Skeletal muscle tissue (tissue), 4 donors: ENCODE results near the gene DUS4L. TPM values are rescaled to one million over a fixed set of nuclear protein-coding genes. Genes with fewer than 3 reads are reported as not detected.

Source experiments
- H3K27ac ChIP-seq: one replicate; pipeline ENCODE4 v1.7.0; 2013; ENCODE audit warnings: mild to moderate bottlenecking, low read depth, low read length, inconsistent platforms
- H3K27me3 ChIP-seq, 3 donors: one replicate each; pipeline ENCODE4 v1.7.0; 2013; ENCODE audit warnings: low read length in 3 of 3; ENCODE audit not compliant: control insufficient read depth in 3 of 3, insufficient read depth in 3 of 3
- H3K36me3 ChIP-seq, 3 donors: one replicate each; pipeline ENCODE4 v1.7.0; 2013; ENCODE audit warnings: low read length in 3 of 3; ENCODE audit not compliant: control insufficient read depth in 3 of 3, insufficient read depth in 3 of 3
- H3K4me1 ChIP-seq, 3 donors: one replicate each; pipeline ENCODE4 v1.7.0; 2013; ENCODE audit warnings: low read length in 3 of 3, mild to moderate bottlenecking in 3 of 3; ENCODE audit not compliant: control insufficient read depth in 3 of 3, insufficient read depth in 3 of 3
- H3K4me3 ChIP-seq, 3 donors: one replicate each; pipeline ENCODE4 v1.7.0; 2013; ENCODE audit warnings: low read length in 3 of 3
- H3K9ac ChIP-seq, 3 donors: one replicate each; pipeline ENCODE4 v1.7.0; 2013; ENCODE audit warnings: low read length in 3 of 3, mild to moderate bottlenecking in 3 of 3, moderate library complexity in 2 of 3, low read depth in 1 of 3
- H3K9me3 ChIP-seq, 3 donors: one replicate each; pipeline ENCODE4 v1.7.0; 2013; ENCODE audit warnings: low read length in 3 of 3; ENCODE audit not compliant: control insufficient read depth in 3 of 3
- total RNA-seq: library from RNA; depleted of rRNA; stranded (reverse); fragments of >200 nt; gene quantifications from one replicate; pipeline ENCODE4 v1.2.3, GENCODE V29; 2014
- donor health status: Osteomylitis.

DUS4L gene
- total RNA-seq, 1 donor from 2014 or later, result 3.1 TPM

DNA sequence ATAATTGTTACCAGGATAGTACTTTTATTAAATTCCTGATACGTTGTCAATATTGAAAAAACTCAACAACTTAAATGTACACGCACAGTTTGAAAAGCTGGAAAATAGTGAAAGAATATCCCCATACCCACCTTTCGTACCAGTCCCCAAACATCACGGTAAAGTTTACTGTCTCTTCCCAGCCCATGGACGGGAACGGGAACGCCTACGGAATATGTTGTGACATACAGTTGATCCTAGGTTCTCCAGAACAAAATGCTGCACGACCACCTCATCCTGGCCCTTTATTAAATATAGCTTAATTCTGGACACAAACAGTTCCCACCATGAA lies 15.7 kb downstream of the DUS4L start:
- Histone ChIP-seq H3K9me3 (no peaks in the 10 kb centered on the region), H3K27me3 (no peaks in the 10 kb centered on the region), H3K4me1 (peaks cover 6 to 11% (median 6%) of the 10 kb centered on the region in 3 donors), H3K36me3 (peaks cover 3 to 10% (median 5%) of the 10 kb centered on the region in 3 donors), H3K9ac (peak overlapping the region; percentile 89 to 94 (median 94)), H3K27ac (peak overlapping the region; percentile 92), H3K4me3 (peak overlapping the region; percentile 68 to 86 (median 83))

DNA sequence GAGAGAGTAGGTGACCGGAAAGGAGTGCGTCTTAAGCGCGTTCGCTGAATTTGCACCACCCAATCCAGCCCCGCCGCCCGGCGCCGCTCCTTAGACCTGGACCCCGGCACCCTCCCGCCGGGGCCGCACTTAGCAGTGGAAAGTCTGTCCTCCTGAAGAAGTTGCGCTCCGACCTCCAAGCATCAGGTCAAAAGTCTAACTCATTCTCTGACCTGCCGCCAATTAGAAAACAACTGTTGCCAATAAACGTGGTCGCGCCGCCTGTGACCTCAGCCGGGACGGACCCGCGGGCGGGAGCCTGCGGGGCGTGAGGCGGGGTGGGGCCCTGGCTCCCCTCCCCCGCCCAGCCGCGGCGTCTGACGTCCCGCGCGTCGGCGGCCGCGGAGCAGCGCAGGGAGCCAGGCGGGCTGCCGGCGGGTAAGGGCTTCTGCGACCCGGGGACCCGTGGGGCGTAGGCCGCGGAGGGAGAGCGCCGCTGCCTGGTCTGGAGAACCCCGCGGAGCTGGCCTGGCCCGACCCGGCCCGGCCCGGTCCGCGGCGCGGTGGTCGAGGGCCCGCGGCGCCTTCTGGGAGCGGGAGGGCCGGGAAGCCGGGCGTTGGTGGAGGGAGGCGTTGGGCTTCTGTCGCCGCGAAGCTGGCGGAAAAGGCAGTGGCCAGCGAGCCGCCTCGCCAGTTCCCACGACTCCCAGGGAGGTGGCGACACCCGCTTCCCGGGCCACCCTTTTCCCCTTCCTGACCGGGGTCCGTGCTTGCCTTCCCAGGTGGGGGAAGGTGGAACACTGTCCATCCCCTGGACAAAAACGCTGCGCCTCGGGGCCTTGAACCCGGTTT lies 16.3 kb downstream of the DUS4L start, which contains the start of gene BCAP29:
Gene BCAP29, plus strand, starts transcription at position 362 of the 831 bp plus-strand sequence. CDS start 527 bp downstream, outside the sequence.
- Histone ChIP-seq H3K27ac (peak within 1 kb of the TSS; percentile 92), H3K27me3 (no peaks in the 10 kb centered on the region), H3K9ac (peak within 1 kb of the TSS; percentile 89 to 94 (median 94)), H3K36me3 (peaks cover 3 to 13% (median 5%) of the 10 kb centered on the region in 3 donors), H3K4me1 (peaks cover 6 to 11% (median 6%) of the 10 kb centered on the region in 3 donors), H3K9me3 (no peaks in the 10 kb centered on the region), H3K4me3 (peak within 1 kb of the TSS; percentile 68 to 86 (median 83))

DNA sequence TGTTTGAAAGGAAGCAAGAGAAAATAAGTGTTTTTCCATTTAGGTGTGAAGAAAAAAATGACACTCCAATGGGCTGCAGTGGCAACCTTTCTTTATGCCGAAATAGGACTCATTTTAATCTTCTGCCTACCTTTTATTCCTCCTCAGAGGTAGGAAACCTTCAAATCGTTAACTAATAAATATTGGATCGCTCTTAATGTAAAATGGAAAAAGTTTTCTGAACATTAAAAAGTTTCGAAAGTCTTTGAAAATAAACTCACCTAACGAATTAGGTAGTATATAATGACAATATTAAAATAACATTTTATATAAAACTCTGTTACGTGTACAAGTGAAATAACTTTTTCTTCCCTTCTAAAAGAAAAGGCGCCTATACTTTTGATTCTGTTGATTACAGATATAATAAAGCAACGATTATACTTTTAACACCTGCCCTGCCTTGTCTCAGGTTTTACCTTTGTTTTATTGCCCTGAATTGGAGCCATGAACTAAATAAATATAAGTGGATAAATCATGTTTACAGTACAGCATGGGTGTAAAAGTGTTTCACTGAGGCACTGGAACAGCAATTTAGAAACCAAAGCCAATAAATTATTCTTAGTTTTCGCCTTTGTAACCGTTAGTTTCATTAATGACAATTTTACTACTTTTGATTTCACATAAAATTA lies 17.1 kb downstream of the DUS4L start:
- Histone ChIP-seq H3K36me3 (peaks cover 3 to 14% (median 5%) of the 10 kb centered on the region in 3 donors), H3K4me3 (peak overlapping the region; percentile 68 to 86 (median 83)), H3K27ac (peak overlapping the region; percentile 92), H3K27me3 (no peaks in the 10 kb centered on the region), H3K4me1 (peaks cover 6 to 11% (median 6%) of the 10 kb centered on the region in 3 donors), H3K9ac (peak overlapping the region; percentile 89 to 94 (median 94)), H3K9me3 (no peaks in the 10 kb centered on the region)

GRCh38 chr7:107581387-107582013 lies 17.7 kb downstream of the DUS4L start:
- Histone ChIP-seq H3K4me1 (peaks cover 6 to 11% (median 6%) of the 10 kb centered on the region in 3 donors), H3K27me3 (no peaks in the 10 kb centered on the region), H3K27ac (peak overlapping the region; percentile 92), H3K4me3 (peak overlapping the region; percentile 42 to 83 (median 47)), H3K9ac (peak overlapping the region; percentile 89 to 94 (median 94)), H3K36me3 (peaks cover 3 to 14% (median 10%) of the 10 kb centered on the region in 3 donors), H3K9me3 (no peaks in the 10 kb centered on the region)

DNA sequence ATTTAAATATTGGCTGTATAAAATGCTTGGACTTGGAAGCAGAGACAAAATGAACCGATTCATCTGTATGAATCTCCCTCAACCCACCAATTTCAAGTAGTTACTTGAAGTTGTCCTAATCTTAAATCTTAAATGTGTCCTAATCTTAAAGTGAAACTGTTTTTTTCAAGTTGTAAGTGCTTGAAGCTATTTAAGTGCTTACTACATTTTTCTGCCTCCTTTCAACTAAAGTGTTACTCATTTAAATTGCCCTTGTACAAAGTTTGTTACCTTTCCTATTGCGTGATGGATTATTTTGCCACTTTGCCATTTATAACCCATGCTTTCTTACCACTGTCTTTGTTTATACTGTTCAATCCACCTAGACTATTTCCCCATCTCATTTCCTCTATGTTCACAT lies 19.1 kb downstream of the DUS4L start:
- peaks cover 3 to 10% (median 10%) of the 10 kb centered on the region in 3 donors for H3K36me3 ChIP-seq
- H3K4me3 ChIP-seq, result no peak overlapping the region
- H3K27ac ChIP-seq, result no peak overlapping the region
- H3K9ac ChIP-seq, result no peak overlapping the region
- H3K4me1 ChIP-seq, result peaks cover 6 to 11% (median 6%) of the 10 kb centered on the region in 3 donors
- no peaks in the 10 kb centered on the region for H3K27me3 ChIP-seq
- no peaks in the 10 kb centered on the region for H3K9me3 ChIP-seq

DNA sequence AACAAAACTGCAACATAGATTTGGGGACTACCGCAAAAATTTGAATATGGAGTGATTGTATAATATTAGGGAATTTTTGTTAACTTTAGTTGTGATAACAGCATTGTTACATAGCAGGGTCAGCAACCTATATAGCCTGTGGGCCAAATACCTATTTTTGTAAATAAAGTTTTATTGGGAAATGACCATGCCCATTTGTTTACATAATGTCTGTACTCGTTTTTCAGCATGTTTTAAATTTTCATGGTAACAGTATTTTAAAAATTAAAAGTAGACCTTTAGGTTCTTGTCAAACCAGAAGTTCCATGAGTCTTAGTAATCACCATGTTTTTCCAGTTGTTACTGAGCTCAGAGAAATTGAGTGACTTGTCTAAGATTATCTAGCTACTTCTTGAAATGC lies 20.9 kb downstream of the DUS4L start:
- H3K4me1 ChIP-seq, result peaks cover 6 to 11% (median 6%) of the 10 kb centered on the region in 3 donors
- no peaks in the 10 kb centered on the region for H3K9me3 ChIP-seq
- H3K4me3 ChIP-seq, result no peak overlapping the region
- no peaks in the 10 kb centered on the region for H3K27me3 ChIP-seq
- H3K27ac ChIP-seq, result no peak overlapping the region
- no peak overlapping the region for H3K9ac ChIP-seq
- H3K36me3 ChIP-seq, result peaks cover 3 to 12% (median 10%) of the 10 kb centered on the region in 3 donors

- H3K27ac ChIP-seq, result no peak overlapping the region
- no peaks in the 10 kb centered on the region for H3K9me3 ChIP-seq
- no peak overlapping the region for H3K4me3 ChIP-seq
- no peaks in the 10 kb centered on the region for H3K27me3 ChIP-seq
- H3K9ac ChIP-seq, result no peak overlapping the region
- peaks cover 3 to 12% (median 10%) of the 10 kb centered on the region in 3 donors for H3K36me3 ChIP-seq
- H3K4me1 ChIP-seq, result no peaks in the 10 kb centered on the region
Measured at GRCh38 chr7:107588529-107589130, 24.9 kb downstream of the DUS4L start.

DNA sequence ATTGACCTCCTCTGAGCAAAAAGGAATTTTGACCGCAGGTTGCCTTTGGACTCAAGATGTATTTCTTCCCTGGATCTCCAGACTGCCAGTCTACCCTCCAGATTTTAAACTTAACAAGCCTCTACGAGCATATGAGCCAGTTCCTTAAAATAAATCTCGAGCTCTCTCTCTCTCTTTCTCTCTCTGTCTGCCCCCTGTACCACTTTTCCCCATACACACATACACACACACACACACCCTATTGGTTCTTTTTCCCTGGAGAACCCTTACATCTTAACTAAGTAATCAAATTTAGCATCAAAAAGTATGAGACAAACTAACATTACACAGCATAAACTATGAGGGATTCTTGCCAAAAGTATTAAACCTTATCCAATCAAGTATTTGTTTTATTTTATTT lies 27.6 kb downstream of the DUS4L start:
- no peaks in the 10 kb centered on the region for H3K9me3 ChIP-seq
- no peak overlapping the region for H3K9ac ChIP-seq
- H3K4me3 ChIP-seq, result no peak overlapping the region
- H3K27me3 ChIP-seq, result no peaks in the 10 kb centered on the region
- peaks cover 2 to 13% (median 9%) of the 10 kb centered on the region in 3 donors for H3K36me3 ChIP-seq
- H3K4me1 ChIP-seq, result peaks cover 3 to 5% (median 3%) of the 10 kb centered on the region in 3 donors
- H3K27ac ChIP-seq, result no peak overlapping the region

DNA sequence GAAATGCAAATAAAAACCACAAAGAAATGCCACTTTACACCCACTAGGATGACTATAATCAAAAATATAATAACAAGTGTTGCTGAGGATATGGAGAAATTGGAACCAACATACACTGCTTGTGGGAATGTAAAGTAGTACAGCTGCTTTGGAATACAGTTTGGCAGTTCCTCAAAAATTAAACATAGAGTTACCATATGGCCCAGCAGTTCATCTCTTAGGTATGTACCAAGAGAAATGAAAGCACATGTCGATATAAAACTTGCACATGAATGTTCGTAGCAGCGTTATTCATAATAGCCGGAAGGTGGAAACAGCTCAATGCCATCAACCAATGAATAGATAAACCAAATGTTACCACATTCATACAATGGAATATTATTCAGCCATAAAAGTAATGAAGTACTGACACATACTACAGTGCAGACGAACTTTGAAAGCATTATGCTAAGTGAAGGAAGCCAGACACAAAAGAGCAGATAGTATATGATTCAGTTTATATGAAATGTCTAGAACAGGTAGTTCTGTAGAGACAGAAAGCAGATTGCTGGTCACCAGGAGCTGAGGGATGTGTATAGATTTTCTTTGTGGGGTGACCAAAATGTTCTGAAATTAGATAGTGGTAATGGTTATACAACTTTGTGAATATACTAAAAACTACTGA lies 28.7 kb downstream of the DUS4L start:
- Histone ChIP-seq H3K9ac (no peak overlapping the region), H3K4me3 (no peak overlapping the region), H3K9me3 (no peaks in the 10 kb centered on the region), H3K4me1 (peaks cover 8 to 9% (median 8%) of the 10 kb centered on the region in 3 donors), H3K36me3 (peaks cover 2 to 13% (median 9%) of the 10 kb centered on the region in 3 donors), H3K27me3 (no peaks in the 10 kb centered on the region), H3K27ac (no peak overlapping the region)
